Placental pericyte (primary cell): ENCODE results near the gene ACTR3. TPM values are rescaled to one million over a fixed set of nuclear protein-coding genes. Genes with fewer than 3 reads are reported as not detected.

Experiments used
- small RNA-seq: library from RNA; depleted of rRNA; stranded (forward); fragments of <200 nt; gene quantifications from one replicate; pipeline ENCODE3, GENCODE V24; 2012; ENCODE audit warnings: low replicate concordance
- total RNA-seq: library from RNA; depleted of rRNA; stranded (reverse); fragments of >200 nt; gene quantifications from 2 replicates; pipeline ENCODE4 v1.2.3, GENCODE V29; 2012

The ACTR3 gene
- 232 and 569 TPM in 2 replicates for total RNA-seq

GRCh38 chr2:113889471-113890252 lies at the start of gene ACTR3:
Gene ACTR3, plus strand, starts transcription at chr2:113890089. Its CDS starts 191 bp downstream, at chr2:113890280.

Small RNAs within 50 kb of the gene (small RNA-seq; reads per million reads assigned to genes)
- not detected for gene RF00012

Other genes with a start within 250 kb of the ACTR3 start
- 139 and 188 TPM in 2 replicates for gene SLC35F5, start 133.4 kb upstream of the ACTR3 start, total RNA-seq